ENCODE measurements around the gene CMTM6.
"Not testable (repeated sequence)": the region's sequence is repeated elsewhere in the genome, so short reads cannot be mapped to it uniquely, and the experiment has no call there.

Gene CMTM6

DNA sequence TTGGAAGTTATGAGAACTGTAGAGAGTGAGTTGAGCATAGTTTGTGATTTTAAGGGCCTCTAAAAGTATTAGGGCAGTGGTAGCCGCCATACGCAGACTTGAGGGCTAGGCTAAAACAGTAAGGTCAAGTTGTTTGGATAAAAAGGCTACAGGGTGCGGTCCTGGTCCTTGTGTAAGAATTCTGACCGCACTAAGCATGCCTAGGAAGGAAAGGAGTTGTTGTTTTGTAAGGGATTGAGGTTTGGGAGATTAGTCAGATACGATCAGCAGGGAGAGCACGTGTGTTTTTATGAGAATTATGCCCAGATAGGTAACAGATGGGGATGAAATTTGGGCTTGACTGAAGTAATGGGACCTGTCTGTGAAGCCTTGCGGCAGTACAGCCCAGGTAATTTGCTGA lies 39.2 kb downstream of the CMTM6 start:
- DNase-seq: not testable (repeated sequence)

GRCh38 chr3:32462191-32462986 lies 40.3 kb downstream of the CMTM6 start:
- DNase-seq: not testable (repeated sequence)

DNA sequence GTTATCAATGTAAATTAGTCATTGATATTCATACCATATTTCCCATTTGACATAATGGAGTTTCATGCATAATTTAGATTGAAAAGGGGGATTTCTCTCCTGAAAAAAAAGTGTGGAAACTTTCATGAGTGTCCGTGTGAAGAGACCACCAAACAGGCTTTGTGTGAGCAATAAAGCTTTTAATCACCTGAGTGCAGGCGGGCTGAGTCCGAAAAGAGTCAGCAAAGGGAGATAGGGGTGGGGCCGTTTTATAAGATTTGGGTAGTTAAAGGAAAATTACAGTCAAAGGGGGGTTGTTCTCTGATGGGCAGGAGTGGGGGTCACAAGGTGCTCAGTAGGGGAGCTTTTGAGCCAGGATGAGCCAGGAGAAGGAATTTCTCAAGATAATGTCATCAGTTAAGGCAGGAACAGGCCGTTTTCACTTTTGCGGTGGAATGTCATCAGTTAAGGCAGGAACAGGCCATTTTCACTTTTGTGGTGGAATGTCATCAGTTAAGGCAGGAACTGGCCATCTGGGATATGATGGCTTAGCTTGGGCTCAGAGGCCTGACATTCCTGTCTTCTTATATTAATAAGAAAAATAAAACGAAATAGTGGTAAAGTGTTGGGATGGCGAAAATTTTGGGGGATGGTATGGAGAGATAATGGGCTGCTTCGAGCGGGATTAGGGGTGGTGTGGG lies 41.7 kb downstream of the CMTM6 start:
- not testable (repeated sequence) for DNase-seq

DNA sequence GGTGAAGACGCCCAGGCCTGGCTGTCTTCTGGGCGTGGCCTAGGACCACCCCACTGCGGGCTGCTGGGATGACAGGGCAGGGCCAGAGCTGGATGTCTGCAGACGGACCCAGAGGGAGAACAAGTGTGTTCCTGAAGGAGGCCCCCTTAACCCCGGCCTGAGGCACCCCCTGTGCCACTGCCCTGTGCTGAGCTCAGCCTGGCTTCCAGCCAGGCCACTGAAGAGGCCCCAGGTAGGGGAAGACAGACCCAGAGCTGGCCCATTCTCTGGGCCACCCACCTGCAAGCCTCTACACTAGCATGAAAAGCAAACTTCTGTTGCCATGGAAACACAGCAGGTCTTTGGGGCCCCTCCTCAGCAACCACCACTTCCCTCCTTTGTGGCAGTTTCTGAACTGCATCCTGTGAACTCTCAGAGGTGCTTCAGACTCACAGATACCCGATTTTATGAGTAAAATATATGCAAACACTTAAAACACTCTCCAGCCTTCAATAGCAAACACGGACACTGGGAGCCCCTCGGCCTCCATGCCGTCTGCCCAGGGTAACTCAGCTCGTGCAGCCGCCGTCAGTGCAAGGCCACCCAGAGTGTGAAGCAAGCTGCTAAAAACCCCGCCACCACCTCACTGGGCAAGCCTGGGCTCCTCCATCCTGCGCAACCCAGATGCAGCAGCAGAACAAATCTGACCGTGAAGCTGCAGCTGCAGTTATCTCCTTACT lies 42.5 kb downstream of the CMTM6 start:
- no peak for DNase-seq

GRCh38 chr3:32459450-32459849 lies 43.2 kb downstream of the CMTM6 start:
- DNase-seq: no peak

- no peak for DNase-seq
These were observed 44.6 kb downstream of the CMTM6 start for GRCh38 chr3:32457971-32458471.

GRCh38 chr3:32456429-32457130 lies 46.1 kb downstream of the CMTM6 start:
- DNase-seq: no peak

GRCh38 chr3:32455609-32456428 lies 46.8 kb downstream of the CMTM6 start:
- no peak for DNase-seq

DNA sequence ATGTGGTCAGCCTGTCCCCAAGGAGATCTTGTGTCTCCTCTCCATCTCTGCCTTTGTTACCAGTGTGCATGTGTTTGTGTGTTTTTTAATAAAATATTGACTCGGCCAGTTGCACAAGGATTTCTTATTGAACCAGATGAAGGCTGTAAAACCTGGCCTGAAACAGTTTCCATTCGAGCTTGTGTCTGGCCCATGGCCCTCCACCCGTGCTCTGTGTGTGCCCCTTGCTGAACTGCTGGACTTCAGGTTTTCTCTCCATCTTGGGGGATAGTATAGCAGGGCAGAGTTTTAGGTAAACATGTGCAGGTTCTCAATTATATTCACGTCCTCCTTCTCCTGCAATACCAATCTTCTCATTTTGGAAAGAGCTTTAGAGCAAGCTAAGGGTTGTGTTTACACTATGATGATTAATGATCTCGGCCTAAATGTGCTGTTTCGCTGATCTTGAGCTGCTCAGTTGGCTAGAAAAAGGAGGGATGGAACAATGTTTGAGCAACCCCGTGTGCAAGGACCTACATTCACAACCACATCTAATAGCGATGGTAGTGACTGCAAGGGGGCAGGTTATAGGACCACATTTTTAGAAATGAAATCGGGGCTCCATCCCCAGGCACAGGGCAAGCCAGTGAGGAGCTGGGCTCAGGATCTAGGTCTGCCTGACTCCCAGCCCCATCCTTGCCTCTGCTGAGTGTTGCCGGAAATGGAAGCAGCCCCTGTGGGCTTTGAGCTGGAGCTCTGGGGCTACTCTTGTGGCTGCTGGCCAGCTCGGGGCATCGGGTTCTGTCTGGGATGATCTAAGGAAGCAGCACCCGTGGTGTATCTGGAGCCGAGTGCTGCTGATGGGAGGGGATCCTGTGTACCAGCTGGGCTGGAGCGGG lies 47.7 kb downstream of the CMTM6 start:
- no peak for DNase-seq

DNA sequence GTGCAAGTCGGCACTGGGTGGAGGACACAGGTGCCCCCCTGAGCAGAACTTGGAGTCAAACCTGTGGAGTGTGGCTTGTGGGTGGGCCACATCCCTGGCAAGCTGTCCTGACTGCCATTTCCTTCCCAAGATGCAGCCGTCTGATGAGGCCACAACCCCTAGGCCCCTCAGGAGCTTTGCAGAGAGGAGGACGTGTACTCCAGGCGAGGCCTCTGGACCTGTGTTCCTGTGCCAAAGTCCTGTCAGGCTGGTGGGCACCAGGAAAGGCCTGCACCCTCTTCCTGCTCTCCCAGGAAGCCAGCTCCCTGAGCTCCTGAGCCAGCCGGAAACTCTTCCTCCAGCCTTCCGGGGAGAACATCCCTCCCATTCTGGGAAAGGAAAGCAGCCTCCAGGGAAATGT lies 48.5 kb downstream of the CMTM6 start:
- DNase-seq: no peak

DNA sequence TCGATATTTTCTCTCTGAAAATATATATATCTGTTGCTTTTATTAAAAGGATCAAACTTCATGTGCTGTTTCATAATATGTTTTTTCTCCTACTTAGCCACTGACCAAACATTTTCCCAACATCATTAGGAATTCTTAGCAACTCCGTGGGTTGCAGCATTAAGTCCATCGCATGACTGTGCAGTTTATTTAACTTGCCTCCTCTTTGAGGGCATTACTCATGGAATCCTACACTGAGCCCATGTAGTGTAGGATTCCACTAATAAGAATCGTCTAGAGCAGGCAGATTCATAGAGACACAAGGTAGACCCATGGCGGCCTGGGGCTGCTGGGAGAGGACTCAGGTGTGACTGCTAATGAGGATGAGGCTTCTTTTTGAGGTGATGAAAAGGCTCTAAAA lies 49.3 kb downstream of the CMTM6 start:
- DNase-seq: no peak

DNA sequence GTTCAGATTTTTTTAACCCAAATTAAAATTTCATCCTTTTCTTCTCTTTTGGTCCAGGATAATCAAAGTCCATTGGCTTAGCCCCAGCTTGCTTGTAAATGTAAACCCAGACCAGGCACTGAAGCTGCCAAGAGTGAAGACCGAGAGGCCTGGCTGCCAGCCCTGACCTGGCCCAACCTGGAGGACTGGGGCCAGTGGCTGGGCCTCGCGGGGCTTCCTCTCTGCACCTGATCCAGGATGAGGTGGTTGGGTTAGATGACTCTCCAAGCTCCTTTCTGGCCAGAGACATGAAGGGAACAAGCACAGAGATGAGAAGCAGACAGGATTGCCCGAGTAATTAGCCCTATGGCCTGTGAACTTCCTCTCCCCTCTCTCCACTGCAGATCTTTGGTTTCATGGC lies 50.6 kb downstream of the CMTM6 start:
- no peak for DNase-seq

DNA sequence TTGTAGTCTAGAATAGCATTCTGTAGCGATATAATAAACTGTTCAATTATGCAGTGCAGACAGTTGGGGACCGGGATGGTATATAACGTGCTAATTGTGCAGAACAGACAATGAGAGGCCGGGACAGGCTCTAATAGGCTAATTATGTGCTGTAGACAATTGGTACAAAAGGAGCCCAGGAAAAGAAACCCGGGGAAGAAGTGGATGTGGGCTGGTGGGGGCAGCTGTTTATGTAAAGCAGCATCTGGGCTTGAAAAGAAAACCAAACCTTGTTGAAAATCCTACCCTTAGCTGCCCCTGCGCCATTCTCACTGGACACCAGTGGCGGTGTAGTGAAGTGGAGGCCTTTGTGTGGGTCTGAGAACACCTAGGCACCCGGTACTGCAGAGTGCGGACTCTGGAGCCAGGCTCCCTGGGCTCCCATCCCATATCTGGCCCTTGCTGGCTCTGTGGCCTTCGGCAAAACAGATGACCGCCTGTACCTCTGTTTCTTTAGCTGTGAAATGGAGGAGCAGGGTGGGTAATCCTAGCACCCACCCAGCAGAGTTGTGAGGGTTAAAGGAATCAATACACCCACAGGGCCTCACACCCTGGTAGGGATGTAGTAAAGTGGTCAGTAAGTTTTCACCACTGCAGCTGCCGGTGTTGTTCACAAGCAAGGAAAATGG lies 51.5 kb downstream of the CMTM6 start:
- DNase-seq: no peak

- DNase-seq: no peak
These were observed 52.2 kb downstream of the CMTM6 start for GRCh38 chr3:32450426-32450825.

DNA sequence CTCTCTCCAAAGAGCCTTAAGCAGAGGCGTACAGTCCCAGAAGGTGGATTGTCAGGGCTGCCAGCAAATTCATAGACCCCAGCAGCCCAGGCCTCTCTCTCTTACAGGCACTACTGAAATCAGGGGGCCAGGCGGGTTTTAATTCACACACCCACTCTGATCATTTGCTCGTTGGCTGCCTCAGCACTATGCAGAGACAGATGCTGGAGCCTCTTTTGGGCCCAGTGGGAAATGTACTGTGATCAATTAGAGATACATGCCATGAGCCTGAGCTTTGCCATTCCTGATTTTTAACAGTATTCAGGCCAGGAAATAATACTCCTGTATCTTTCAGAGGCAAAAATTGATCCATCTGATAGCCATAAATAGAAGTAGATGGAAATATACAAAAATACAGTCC lies 53.0 kb downstream of the CMTM6 start:
- DNase-seq: no peak

GRCh38 chr3:32448686-32449474 lies 53.8 kb downstream of the CMTM6 start:
- DNase-seq: no peak

DNA sequence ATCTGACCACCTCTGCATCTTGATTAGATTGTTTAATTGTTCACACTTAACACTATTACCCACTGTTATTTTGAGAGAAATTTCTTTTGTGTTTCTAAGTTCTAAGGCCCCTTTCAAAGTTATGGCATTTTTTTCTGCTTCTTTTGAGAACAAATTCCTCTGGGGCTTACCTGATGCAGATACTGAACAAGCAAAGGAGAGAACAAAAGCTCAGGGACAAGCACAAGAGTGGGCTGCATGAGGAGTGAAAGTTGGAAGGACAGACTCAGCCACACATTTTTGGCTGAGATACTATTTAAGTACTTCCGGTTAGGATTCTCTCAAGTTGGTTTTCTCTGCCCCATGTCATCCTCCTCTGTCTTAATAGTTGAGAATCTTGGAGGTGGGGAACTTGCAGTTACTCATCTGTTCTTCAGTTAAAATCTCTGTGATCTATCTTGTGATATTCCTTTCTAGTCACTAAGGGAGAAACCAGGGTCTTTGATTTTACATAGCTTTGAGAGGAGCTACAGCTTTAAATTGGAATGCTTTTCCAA lies 54.7 kb downstream of the CMTM6 start:
- DNase-seq: no peak

DNA sequence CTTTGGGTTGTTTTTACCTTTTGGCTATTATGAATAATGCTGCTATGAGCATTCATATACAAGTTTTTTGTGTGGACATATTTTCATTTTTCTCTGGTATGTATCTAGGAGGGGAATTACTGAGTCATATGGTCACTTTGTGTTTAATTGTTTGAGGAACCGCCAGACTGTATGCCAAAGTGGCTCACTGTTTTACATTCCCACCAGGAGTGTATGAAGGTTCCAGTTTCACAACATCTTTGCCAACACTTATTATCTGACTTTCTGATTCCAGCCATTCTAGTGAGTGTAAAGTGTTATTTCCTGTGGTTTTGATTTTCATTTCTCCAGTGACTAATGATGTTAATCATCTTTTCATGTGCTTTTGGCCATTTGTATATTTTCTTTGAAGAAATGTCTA lies 59.2 kb downstream of the CMTM6 start:
- no peak for DNase-seq

DNA sequence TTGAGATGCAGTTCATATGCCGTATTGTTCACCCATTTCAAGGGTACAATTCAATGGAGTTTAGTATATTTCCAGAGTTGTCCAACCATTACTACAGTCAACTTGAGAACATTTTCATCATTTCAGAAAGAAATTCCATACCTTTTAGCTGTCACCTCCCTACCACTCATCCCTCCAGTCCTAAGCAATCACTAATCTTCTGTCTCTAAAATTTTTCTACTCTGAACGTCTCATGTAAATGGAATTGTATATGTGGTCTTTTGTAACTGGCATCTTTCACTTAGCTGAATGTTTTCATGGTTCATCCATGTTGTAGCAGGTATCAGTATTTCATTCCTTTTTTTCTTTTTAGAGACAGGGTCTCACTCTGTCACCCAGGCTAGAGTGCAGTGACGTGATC lies 59.9 kb downstream of the CMTM6 start:
- DNase-seq: no peak

All from NCI-H1694 (cell line).